Dedifferentiated amniotic fluid mesenchymal stem cell (primary cell): Measurements from ENCODE around the gene PA2G4.
"Not testable (repeated sequence)": the region's sequence is repeated elsewhere in the genome, so short reads cannot be mapped to it uniquely, and the experiment has no call there.

Experiments used
- DNase-seq: peaks from one replicate; pipeline ENCODE4 v3.0.0-alpha.2; 2016; ENCODE audit errors: extremely low spot score

Gene PA2G4

GRCh38 chr12:56152756-56153677 lies 48.7 kb downstream of the PA2G4 start:
- no peak for DNase-seq

DNA sequence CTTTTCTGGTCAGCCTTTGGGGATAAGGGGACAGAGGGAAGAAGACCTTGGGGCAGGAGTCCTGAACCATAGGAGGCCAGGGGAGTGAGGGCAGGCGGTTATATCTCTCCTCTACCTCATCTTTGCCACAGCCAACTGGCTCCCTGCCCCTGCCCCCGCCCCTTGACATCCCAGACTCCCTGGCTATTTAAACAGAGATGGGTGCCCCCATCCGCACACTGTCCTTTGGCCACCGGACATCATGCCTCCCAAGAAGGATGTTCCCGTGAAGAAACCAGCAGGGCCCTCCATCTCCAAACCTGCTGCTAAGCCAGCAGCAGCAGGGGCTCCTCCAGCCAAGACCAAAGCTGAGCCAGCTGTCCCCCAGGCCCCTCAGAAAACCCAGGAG lies 49.3 kb downstream of the PA2G4 start:
- DNase-seq, result no peak

DNA sequence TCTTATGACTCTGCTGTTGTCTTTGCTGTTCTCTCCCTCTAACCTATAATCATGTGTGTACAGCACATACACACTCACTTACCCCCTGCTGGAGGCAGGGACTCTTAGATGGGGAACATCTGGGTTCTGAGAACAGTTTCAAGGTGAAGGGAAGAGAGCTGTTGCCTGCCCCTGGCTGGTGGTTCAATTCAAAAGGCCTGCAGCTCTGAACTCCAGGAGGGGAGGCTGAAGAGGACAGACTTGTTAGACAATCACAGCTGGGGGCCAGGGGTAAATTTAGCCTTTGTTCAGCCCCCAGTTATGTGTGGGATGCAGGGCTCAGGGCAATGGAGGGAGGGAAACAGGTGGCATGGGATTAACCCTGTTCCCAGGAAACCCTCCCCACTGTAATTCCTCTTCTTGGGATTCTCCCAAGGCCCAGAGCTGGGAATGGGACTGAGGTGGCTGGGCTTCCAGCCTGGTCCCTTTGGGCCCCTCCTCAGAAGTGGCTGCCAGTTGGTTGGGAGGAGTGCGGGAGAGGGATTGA lies 50.0 kb downstream of the PA2G4 start:
- no peak for DNase-seq

DNA sequence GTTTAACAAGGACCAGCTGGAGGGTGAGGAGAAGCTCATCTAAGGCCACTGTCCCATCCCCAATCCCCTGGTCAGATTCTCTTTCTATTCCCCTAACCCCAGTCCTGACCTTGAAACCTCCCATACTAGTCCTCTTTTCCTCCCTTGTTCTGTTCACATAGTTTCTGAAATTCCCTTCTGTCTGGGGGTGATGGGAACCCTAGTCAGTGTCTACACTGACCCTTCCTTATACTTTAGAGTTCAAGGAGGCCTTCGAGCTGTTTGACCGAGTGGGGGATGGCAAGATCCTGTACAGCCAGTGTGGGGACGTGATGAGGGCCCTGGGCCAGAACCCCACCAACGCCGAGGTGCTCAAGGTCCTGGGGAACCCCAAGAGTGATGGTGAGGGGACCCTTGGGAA lies 50.5 kb downstream of the PA2G4 start:
- DNase-seq, result no peak

GRCh38 chr12:56155256-56155845 lies 51.0 kb downstream of the PA2G4 start:
- no peak for DNase-seq

DNA sequence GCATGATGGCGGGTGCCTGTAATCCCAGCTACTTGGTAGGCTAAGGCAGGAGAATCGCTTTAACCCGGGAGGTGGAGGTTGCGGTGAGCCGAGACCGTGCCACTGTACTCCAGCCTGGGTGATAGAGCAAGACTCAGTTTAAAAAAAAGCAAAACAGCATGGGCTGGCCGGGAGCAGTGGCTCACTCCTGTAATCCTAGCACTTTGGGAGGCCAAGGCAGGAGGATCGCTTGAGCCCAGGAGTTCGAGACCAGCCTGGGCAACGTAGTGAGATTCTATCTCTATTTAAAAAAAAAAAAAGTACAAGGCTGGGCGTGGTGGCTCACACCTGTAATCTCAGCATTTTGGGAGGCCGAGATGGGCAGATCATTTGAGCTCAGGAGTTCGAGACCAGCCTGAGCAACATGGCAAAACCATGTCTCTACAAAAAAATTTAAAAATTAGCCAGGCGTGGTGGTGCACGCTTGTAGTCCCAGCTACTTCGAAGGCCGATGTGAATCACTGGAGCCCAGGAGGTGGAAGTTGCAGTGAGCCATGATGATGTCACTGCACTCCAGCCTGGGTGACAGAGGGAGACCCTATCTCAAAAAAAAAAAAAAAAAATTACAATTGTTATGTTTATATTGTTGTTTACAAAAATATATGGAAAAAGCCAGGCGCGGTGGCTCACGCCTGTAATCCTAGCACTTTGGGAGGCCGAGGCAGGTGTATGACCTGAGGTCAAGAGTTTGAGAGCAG lies 52.3 kb downstream of the PA2G4 start:
- not testable (repeated sequence) for DNase-seq

GRCh38 chr12:56157201-56158028 lies 53.1 kb downstream of the PA2G4 start:
- DNase-seq, result peak; percentile 81

DNA sequence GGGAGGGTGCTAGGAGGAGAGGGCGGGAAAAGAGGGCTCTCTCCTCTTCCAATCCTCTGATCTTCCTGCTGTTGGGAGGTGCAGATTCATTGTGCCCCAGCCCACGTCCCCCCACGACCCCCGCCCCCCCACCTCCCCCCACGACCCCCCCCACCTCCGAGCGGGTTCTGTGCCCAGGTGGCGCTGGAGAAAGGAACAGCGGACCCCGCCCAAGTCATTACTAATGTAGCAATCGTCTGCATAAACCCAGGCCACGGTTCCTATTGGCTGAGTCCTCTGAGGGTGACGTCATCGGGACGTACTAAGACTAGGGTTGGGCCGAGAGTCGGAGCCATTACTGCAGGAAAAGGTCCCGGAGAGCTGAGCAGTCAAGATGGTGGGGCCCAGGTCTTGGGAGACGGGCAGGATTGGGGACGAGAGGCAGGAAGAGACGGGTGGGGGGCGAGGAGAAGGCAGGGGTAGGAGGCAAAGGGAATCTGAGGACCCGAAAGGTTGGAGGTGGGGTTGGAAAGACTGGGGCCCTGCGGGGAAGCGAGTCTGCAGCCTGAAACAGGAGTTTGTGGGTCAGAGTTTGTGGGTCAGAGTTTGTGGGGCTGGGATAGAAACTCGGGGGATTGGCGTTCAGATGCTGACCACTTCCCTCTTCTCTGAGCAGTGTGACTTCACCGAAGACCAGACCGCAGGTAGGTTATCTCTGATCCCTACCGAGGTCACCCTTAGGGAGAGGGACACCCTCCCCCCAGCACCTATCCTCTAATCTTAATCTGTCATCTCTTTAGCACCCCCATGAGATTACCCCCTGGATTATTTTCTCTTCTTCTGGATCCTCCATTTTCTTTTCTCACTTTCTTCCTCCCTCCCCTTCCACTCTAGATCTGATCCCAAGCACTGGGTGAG lies 53.9 kb downstream of the PA2G4 start, which contains the start of gene MYL6:
MYL6 (plus strand) TSS at position 331 of the 897 bp plus-strand sequence; CDS start at position 374, 43 bp downstream.
- peak; percentile 99 for DNase-seq

- DNase-seq, result peak; percentile 67
These were observed 54.6 kb downstream of the PA2G4 start for GRCh38 chr12:56158926-56159461.

DNA sequence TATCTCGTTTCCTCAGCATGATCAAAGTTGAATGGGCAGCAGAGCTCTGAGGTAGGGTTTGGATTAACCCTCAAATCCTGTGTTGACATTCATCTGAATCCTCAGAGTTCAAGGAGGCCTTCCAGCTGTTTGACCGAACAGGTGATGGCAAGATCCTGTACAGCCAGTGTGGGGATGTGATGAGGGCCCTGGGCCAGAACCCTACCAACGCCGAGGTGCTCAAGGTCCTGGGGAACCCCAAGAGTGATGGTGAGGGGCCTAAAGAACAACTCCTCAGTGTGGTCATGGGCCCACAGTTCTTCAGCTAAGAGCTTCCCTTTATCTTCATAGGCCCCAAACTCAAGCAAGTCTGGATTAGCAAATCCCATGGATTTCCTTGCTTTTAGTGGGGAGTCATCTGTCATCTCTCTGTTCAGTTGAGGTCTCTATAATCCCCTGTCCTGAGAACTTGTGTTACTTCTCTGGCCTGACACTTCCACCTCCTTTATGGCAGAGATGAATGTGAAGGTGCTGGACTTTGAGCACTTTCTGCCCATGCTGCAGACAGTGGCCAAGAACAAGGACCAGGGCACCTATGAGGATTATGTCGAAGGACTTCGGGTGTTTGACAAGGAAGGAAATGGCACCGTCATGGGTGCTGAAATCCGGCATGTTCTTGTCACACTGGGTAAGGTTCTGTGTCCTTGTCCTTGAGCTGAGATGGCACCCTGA lies 55.3 kb downstream of the PA2G4 start:
- no peak for DNase-seq

GRCh38 chr12:56160193-56160763 lies 55.9 kb downstream of the PA2G4 start:
- no peak for DNase-seq

DNA sequence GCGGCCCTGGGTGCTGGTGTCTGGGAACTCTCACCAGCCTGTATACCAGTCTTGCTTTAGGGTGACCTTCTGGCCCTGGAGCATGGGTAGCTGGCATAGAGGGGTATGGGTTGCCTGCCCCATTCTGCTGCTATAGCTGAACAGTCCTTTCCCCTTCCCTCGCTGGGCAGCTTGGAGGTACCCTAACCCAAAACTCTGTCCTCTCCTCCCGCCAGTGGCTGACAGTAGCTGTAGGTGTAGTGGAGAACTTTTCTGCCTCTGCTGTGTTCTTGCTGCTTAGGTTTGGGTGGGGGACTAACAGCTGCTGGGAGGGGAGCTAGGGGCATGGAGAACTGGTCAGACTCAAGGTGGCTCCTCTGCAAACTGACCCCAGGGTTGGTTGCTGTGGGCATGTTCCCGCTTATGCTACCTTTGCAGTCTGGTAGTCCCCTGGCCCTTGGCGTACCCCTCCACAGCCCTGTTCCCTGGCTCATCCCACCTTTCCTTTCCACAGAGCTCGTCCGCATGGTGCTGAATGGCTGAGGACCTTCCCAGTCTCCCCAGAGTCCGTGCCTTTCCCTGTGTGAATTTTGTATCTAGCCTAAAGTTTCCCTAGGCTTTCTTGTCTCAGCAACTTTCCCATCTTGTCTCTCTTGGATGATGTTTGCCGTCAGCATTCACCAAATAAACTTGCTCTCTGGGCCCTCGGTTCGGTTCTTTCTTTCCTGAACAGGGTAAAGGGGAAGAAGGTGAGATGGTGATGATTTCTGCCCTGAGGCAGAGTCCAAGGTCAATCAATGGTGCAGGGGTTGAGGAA lies 56.7 kb downstream of the PA2G4 start:
- no peak for DNase-seq

DNA sequence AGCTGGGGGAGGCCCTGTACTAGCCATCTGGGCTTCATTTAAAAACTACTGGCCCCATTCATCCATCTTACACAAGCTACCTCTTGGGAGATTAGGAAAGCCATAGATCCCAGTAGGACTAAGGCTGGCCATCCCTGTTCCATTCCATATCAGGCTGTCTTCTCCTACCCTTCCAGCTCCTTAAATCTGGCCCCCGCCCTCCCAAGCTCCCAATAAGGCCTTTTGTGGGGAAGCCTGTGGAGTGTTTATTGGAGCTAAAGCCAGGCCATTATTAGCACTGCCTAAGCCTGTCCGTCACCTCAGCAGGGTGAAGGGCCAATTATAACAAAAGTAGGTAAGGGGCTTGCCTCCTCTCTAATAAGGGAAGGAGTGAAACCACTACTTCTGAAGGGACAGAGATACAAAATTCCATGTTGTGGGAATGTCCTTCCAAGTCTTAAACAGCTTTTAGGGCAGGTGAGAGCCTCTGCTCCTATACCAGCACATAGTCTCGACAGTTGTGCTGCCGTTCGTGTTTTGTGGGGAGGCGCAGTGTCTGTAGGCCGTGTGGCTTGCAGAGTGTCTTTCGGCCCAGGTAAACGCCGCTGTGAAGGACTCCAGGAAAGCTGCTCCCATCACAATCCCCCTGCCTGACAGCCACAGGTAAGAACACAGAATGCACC lies 57.5 kb downstream of the PA2G4 start:
- DNase-seq, result no peak

DNA sequence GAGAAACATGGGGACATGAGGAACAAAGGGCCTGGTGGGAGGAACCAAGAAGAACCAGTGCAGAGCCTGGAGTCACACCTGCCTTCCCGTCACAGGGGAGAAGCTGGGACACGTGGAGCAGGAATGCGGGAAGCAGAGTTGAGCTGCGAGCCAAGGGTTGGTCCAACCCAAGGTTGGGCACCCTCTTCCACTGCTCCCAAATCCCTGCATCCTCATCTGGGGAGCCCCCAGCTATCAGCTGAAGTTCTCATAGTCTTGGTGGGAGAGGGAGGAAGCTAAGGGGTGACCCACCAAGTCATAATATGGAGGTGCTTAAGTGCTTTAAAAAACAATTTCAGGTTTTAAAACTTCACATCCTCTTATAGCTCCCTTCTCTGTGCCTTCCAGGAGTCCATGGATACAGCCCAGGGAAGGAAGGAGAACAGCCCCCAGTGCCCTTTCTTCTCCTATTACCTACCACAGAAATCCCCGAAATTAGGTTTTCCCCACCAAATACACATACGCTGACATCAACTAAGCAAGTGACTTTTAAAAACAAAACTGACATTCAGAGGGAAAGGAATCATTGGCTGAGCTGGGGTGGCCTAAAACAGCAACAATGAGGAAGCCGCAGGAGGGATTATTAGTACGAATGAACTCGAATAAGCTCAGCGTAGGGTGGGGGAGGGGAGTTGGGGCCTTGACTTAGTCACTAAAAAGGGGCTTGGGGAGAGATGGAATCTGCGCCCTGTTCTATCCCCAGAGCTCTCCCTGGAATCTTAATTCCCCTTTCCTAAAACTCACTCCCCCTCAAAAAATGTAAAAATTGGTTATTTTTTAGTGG lies 58.3 kb downstream of the PA2G4 start:
- no peak for DNase-seq
